GM12872 (cell line): ENCODE measurements around the gene TFRC.

Source experiments
- TF ChIP-seq, protein P1 (sequence below): IDR thresholded peaks from 3 replicates; pipeline ENCODE4 v1.5.1; 2011; ENCODE audit warnings: low read depth, mild to moderate bottlenecking, low read length, moderate library complexity; ENCODE audit not compliant: insufficient read depth

Gene TFRC

DNA sequence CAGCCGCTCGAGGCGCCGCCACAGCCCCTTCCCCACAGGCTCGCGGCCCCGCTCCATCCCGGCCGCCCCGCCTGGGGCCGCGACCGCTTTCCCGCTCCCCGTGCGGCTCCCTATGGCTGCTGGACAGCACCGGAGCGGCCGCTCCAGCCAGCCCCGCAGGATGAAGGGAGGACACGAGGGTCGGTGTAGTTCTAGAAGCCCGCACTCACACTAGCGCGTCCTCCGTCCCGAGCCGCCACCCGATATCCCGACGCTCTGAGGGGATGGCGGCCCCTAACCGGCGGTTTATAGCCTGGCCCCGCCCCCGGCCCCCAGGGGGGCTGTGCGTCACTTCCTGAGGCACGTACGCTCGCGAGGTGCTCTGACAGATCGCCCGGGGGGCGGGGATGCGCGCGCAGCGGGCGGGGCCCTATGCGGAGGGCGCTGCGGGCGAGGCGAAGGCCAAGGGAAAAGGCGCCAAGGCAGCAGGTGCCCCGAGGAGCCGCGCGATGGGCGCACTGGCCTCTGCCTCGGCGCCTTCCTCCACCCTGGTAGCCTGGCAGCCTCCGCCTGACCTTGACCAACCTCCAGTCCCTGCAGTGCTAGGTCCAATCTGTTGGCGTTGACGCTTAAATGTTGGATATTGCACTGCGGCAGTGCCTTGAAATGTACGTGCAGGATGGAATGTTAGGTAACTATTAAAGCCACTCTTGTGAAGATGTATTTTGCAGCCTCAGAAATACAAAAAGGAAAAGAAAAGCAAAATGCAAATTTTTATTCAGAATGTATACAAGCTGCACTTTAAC lies at the start of gene TFRC:
Gene TFRC, minus strand, starts transcription at position 257 of the 785 bp plus-strand sequence. CDS start 4,991 bp downstream, outside the sequence.
- TF ChIP-seq, protein P1, sequence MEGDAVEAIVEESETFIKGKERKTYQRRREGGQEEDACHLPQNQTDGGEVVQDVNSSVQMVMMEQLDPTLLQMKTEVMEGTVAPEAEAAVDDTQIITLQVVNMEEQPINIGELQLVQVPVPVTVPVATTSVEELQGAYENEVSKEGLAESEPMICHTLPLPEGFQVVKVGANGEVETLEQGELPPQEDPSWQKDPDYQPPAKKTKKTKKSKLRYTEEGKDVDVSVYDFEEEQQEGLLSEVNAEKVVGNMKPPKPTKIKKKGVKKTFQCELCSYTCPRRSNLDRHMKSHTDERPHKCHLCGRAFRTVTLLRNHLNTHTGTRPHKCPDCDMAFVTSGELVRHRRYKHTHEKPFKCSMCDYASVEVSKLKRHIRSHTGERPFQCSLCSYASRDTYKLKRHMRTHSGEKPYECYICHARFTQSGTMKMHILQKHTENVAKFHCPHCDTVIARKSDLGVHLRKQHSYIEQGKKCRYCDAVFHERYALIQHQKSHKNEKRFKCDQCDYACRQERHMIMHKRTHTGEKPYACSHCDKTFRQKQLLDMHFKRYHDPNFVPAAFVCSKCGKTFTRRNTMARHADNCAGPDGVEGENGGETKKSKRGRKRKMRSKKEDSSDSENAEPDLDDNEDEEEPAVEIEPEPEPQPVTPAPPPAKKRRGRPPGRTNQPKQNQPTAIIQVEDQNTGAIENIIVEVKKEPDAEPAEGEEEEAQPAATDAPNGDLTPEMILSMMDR, result no peak

DNA sequence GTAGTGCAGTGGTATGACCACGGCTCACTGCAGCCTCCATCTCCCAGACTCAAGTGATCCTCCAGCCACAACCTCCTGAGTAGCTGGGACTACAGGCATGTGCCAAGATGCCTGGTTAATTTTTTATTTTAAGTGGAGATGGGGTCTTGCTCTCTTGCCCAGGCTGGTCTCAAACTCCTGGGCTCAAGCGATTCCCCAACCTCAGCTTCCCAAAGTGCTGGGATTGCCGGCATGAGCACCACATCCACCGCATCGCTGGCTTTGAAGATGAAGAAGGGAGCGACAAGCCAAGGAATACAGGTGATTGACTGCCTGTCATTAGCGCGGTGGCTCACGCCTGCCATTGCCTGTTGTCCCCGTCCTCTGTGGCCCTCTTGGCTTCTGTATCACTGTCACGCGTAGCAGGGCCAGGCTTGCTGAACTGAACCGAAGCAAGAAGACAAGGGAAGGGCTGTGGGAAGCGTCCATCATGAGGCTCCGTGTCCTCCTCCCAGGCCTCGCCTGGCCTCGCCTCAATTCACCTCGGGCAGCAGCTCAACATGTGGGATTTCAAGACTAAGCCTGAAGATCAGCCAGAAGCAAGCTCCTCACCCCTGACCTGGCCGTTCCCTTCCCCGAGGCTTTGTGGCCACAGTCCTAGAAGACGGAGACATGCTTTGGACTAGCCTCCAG lies 46.4 kb upstream of the TFRC start:
- TF ChIP-seq, protein P1, result no peak

- TF ChIP-seq, protein P1, result no peak
Measured at GRCh38 chr3:196127308-196128040, 45.6 kb upstream of the TFRC start.

DNA sequence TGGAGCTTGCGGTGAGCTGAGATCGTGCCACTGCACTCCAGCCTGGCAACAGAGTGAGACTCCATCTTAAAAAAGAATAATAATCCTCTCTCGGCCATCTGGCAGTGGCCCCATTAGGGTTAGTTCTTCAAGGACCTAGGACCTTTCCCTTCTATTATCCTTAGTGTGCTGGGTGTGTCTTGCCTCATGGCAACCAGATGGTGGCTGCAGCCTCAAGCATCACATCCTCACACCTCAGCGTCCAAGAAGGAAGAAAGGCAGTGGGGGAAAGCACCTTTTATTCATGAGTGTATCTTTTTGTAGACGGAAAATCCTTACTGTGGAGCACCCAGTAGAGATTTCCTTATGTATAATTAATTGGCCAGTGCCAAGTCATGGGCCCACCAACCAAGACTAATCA lies 42.7 kb upstream of the TFRC start:
- TF ChIP-seq, protein P1, result no peak

DNA sequence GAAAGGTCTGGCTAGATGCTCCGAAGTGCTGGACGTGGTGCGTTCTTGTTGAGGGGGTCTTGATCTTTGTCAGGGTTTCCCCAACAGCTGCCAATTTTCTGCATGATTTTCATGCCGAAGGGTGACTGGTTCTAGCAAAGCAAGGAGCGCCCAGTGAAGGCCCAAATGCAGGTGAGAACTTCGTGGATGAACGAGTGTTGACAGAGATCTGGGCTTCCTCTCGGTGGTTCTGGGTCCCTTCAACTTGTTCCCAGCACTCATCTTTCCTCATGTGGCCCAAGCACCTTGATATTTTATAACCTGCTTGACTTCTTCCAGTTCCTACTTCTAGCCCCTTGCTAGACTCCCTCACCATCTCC lies 40.8 kb upstream of the TFRC start:
- TF ChIP-seq, protein P1, result no peak

DNA sequence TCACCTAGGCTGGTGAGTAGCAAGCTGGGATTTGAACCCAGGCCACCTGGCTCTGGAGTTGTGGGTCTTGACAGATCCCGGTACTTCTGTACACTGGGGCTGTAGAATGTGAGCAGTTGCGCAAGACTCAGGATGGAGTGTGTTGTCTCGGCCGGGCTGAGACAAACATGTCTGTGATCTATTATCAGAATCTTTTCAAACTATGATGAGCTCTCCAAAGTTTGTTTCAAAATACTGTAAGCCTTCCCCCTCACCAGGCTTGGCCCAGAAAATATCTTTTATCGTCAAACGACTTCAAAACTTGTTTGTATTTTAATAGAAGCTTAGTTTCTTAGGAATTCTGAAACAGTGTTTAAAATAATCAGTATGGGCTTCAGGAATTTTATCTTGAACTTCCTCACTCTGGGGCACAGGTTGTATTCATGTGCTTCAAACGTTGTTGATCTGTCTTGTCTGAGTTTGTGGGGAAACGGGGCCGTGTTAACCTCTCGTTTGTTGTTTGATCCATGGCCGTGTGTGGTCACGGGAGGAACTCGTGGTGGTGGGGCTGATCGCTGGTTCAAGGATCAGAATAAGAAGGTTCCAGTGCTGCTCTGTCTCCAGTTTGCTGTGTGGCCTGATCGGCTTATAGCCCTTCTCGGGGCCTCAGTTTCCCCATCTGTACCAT lies 40.3 kb upstream of the TFRC start:
- TF ChIP-seq, protein P1, result no peak

- TF ChIP-seq, protein P1, result no peak
Measured at GRCh38 chr3:196121066-196121465, 39.2 kb upstream of the TFRC start.
